AG08396 (cell line): ENCODE results near the gene NEIL3.

Experiments used
- DNase-seq: peaks from one replicate; pipeline ENCODE4 v3.0.0; 2012; ENCODE audit warnings: low spot score, mixed read lengths

The NEIL3 gene, protein sequence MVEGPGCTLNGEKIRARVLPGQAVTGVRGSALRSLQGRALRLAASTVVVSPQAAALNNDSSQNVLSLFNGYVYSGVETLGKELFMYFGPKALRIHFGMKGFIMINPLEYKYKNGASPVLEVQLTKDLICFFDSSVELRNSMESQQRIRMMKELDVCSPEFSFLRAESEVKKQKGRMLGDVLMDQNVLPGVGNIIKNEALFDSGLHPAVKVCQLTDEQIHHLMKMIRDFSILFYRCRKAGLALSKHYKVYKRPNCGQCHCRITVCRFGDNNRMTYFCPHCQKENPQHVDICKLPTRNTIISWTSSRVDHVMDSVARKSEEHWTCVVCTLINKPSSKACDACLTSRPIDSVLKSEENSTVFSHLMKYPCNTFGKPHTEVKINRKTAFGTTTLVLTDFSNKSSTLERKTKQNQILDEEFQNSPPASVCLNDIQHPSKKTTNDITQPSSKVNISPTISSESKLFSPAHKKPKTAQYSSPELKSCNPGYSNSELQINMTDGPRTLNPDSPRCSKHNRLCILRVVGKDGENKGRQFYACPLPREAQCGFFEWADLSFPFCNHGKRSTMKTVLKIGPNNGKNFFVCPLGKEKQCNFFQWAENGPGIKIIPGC

DNA sequence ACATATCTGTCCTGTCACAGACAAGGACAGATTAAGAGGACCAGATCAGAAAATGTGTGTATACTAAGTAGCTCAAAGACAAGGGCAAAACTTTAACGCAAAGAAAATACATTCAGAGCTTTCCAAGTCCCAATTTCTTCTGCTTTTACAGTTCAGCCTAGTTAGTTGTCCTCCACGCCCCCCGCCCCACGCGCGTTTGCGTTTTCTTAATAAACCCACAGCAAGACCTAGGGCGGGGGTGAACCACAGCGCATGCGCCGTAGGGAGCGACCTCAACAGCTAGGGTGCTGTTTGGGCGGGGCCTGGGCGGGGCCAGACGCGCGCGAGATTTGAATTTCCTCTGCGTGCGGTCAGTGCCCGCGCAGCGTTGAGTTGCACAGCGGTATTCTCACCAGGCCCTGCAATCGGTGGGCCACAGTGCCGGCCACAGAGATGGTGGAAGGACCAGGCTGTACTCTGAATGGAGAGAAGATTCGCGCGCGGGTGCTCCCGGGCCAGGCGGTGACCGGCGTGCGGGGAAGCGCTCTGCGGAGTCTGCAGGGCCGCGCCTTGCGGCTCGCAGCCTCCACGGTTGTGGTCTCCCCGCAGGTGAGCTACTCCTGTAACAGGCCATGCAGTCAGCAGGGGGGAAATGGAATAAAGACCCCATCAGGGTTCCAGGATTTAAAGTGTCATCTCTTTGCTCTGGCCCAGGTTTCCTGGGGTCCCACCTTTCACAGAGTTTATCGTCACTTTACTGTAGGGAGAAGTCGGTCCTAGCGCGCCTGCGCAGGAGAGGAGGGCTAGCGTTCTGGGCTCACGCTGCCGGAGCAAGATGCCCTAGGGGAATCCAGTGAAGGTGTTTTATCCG, at the start of gene NEIL3:
TSS of gene NEIL3 (plus strand) at position 353 of the 850 bp plus-strand sequence. CDS start at position 433, 80 bp downstream.
- DNase-seq, result peak; percentile 97

DNA sequence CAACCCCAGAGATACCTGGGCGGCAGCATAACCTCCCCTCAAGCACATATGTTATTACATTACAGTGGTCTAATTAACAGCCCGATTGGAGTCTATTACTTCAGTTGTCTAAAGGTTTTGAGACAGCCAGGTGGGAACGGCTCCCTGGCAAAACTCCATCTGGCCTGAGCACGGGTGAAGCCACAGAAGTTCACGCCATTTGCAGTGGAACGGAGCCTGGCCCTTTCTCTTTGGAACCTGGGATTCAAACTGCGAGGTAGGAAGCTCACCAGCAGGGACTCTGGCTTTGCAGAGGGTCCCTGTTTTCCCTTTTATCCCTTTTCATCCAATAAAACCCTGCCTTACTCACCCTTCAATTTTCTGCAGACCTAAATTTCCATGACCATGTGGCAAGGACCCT, 45.9 kb upstream of the NEIL3 start:
- no peak for DNase-seq

DNA sequence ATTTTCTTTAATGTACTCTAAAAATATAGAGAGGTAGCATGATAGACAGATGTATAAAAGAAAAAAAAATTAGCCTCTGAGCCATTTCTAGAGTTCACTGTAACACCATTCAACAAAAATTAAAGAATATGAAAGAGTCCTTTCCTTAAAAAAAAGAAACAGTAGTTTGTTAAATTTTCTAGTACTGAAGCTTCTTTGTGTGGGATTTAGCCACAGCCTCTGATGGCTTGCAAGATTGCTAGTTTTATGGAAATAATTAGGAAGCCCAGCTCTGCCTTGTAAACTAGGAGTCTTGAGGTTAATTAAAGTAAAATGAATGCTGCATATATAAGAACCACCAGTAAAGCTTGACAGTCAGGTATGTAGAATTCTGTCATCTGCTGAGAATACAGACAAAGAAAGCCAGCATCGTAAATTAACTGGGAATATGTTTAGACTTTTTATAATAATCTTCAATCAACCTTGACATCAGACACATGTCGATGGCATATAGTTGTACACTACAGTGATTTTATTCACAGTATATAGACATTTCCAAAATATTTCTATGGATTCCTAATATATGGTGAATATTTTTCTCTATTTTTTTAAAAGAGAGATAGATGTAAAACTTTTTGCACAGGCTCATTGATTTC, 44.8 kb upstream of the NEIL3 start:
- DNase-seq, result no peak

DNA sequence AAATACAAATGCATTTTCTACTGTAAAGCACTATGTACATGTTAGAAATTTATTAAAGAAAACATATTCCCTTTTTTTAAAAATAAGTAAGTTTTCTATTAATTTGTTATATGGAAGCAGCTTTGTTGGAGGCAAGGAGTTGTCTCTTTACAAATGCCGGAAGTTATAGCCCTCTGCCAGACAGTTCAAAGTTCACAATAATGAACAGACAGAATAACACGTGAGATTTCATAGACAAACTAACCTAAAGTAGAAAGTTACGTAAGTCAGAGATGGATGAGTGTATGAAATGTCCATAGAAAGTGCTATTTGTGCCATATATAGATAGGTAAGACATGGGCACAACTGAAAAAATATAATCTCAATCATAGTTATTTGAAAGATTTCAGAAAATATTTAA, 43.9 kb upstream of the NEIL3 start:
- no peak for DNase-seq

DNA sequence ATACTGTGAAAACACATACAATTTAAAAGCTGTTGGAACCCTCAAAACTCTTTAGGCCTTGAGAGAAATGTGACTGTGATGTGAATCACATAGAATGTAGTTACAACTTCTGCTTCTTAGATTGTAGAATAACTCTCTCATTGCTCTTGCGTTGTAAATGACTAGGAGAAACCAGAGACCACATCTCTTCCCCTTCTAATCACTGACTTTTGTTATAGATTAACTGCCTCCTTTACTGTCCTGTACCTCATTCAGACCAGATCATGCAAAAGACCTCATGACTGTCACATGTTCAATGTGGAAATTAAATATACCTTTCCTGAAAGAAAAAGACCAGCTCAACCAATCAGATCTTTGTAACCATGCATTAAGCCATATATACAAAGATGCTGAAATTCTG, 43.2 kb upstream of the NEIL3 start:
- DNase-seq, result no peak

DNA sequence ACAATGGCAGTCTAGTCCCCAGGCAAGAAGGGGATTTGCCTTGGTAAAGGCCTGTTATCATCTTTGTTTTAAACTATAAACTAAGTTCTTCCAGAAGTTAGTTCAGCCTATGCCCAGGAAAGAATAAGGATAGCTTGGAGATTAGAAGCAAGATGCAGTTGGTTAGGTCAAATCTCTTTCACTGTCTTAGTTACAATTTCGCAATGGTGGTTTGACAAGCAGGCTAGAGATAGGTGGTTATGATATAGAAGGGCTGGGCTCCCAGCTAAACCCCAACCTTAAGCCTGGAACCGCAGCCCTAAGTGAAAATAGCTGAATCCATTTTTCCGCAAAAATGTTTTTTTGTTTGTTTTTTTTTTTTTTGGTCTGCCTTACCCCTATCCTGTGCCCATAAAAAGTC, 41.8 kb upstream of the NEIL3 start:
- DNase-seq, result no peak

DNA sequence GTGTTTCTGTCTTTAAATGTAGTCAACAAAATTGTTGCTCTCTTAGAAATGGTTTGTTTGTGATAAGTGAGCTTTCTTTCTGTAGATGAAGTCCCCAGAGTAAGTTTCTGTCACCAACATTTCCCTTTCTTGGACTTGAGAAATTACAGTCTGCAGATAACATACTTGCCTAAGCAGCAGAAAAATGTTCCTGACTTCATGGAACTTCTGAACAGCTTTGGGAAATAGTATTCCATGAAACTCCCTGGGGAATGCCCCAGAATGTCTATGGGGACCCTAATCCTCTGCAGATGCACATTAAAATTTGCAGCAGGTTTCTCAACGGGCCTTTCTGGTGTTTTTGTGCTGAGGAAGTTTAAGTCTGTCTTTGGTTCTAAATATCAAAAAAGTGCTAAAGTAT, 38.6 kb upstream of the NEIL3 start:
- no peak for DNase-seq

DNA sequence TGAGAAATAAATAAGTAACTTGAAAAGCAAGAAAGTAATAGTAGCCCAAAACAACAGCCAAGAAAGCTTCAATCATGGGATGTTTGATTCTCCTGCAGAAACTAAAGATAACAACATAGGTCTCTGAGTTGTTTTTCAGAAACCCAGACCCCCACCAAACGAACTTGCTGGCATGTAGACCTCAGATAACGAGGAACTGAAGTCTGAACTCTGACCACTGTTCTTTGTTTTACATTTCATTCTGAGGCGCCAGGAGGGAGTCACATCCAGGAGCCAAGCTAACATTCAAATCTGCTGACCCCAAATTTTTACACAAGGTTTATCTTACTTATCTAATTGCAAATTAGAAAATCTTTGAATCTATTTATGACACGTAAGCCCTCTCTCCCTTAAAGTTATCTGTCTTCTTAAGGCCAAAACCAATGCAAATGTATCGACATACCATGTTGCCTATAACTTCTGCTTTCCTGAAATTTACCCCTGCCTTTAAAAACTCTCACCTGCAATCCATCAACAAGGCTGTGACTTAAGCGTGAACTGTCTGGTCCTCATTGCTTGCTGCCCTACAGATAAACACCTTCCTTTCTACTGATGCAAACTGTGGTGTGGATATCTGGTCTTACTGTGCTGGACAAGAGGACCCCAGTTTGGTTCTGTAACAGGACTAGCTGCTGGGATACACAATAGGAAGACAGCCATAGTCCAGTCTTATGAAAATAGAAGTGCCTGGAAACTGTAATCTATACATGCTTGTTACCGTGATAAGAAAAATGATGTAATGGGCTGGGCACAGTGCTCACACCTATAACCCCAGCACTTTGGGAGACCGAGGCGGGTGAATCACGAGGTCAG, 37.5 kb upstream of the NEIL3 start:
- DNase-seq, result no peak

DNA sequence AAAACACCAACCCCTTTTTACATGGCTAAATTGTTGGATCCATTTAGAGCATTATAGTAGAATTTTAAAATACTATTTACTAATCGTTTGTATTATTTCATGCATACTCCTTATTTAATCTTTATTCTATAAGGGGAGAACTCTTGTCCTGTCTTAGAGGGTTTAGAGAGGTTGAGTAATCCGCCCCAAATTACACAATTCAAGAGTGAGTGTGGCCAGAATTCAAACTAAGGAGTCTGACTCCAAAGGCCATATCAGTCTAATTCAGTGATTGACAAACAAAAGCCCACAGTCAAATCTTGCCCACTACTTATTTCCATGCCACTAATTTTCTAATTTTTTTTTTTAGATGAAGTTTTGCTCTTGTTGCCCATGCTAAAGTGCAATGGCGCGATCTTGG, 33.7 kb upstream of the NEIL3 start:
- DNase-seq, result no peak

DNA sequence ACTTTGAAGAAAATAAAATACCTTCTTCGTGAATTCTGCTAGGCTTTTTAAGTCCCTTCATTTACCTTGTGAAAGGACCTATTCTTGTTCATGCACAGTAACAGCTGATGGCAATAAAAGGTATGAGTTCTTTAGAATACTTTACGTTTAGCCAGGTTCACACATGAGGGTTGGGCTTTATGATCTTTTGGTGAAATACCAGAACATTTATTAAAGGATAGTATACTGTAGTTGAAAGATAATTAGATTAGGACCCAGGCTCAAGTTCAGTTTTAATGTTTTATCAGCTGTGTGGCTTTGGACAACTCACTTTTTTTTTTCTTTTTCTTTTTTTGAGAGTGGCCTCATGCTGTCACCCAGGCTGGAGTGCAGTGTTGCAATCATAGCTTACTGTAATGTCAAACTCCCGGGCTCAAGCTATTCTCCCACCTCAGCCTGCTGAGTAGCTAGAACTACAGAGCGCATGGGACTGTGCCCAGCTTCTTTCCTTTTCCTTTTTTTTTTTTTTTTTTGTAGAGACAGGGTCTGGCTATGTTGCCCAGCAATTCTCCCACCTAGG, 28.2 kb upstream of the NEIL3 start:
- no peak for DNase-seq

DNA sequence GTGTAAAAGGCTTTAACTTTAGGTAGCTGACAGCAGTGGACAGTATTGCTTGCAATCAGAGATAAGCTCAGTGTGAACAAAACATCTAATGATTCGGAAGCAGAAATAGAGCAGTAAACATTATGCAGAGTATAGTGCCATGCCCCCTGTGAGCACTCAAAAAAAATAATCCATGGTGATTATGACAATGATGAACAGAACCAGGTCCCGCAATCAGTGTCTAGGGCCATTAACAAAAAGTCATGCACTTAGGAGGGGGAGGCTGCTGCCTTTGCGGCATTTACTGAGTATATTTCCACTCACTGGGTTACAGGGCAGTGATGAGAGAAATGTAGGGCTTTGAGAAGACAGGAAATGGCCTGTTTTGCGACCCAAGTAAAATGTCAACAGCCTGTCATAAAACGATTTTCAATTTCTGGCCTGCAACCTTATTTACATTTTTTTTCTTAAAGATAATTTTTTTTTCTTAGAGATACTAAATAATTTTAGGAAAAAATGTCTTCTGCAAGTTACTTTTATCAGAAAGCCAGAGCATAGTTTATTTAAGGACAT, 27.3 kb upstream of the NEIL3 start:
- DNase-seq, result no peak

DNA sequence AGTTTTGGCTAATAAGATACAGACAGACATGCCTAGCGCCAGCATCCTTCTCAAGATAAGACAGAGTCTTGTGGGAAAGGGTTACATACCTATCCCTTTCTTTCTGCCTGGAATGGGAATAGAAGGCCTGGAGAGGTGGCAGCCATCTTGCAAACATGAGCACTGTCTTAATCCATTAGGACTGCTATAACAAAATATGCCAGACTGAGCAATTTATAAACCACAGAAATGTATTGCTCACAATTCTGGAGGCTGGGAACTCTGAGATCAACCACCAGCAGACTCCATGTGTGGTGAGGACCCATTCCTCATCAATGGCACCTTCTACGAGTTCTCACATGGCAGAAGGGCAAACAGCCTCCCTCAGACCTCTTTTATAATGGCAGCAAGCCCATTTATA, 26.5 kb upstream of the NEIL3 start:
- peak; percentile 17 for DNase-seq

DNA sequence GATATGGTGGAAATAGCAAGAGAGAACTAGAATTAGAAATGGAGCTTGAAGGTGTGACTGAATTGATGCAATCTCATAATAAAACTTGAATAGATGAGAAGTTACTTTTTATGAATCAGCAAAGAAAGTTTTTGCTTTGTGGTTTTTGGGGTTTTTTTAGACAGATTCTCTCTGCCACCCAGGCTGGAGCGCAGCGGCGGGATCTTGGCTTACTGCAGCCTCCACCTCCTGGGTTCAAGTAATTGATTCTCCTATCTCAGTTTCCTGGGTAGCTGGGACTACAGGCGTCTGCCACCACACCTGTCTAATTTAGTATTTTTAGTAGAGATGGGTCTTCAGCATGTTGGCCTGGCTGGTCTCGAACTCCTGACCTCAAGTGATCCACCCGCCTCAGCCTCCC, 23.7 kb upstream of the NEIL3 start:
- DNase-seq, result no peak

DNA sequence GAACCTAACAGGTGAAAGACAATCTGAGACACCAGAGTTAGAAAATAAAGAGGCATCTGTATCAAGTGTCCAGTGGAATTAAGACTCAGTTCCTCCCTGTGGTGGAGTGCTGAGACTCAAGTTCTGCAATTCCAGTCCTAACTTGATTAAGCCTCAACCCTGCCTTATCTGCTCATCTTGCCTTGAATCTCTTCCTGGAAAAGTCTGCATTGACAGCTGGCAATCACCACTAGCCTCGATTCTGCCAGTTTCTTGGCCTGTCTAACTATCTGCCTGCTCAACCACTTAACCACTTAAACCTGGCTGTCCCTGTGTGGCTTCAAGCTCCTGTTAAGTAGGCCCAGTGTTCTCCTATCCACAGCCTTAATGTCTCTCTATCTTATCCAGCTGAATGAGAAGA, 22.4 kb upstream of the NEIL3 start:
- DNase-seq, result no peak

DNA sequence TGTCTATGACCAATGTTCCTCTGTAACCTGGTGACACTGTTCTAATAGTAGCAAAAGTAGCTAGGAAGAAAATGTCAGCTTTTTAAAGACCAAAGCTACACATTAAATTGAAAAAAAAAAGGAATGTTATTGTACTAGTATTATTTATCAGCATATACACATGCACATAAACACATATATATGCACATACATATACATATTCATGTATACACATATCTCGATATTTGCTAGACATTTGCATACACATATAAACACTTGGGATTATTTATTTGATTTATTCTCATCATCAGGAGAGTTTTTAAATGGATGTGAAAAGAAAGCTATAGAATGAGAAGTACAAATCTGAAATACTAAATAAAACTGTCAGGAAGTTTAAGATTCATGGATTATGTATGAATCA, 21.3 kb upstream of the NEIL3 start:
- DNase-seq, result no peak

DNA sequence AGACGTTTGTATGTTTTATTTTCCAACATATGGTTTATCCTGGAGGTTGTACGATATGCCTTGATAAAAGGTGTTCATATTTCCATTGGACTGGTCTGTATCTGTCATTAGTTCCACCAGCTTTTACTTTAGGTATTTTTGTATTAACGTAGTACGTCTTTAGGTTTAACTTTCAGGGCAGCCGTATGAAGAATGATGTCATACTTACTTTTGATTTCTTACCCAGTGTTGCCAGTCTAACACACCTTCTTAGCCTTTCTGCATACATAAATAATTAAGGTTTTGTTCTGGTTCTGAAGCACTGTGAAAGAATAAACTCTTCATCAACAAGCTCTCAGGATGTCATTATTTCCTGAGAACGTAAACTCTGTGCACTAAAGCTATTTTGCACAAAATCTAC, 18.9 kb upstream of the NEIL3 start:
- no peak for DNase-seq

DNA sequence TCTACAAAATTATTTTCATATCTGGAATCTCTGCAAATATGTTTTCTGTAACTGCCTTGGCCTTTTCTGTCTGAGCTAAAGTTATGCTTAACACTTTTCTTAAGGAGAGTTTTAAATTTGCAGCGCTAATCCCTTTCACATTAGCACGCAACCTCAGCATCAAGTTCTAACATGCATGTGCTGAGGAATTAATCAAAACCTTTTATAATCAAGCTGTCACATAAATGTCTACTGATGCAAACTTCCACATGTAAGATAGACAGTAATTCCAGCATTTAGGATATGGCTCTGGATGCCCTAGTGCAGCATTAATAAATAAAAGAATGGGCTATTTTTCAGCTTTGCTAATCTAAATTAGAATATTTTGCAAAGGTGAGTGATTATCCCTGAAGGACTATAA, 17.5 kb upstream of the NEIL3 start:
- DNase-seq, result no peak

DNA sequence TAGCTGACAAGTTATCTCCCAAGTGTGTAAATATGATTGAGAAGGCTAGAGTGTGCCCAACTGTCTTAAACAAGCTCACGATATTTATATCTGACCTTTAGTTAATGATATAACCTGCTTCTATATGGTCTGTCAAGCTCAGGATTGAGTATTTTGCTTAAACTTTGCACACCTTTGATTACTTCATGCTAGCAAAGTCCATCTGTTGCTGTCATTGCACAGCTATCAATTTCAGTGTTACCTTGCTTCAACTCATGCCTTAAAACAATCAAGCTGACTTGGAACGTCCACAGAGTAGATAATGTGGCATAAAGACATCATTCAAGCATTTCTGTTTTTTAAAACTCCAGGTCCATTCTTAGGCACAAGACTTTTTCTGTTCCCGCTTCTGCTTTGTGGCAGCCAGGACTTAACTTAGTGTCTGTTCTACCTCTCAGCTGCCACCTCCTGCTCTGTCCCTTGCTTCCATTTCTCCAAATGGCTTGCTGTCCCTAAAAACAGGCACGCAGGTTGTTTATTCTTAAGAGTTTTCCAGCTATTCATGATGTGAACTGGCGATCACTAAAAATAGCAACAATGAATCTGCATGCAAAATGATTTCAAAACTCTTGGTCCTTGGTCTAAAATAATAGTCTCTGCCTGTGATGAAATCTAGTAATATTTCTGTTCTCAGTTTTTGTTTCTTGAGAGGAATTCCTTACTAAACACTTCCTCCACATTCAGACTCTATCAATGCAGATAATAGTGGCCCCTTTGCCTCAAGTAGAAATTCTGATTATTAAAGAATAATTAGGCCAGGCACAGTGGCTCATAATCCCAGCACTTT, 16.3 kb upstream of the NEIL3 start:
- no peak for DNase-seq

DNA sequence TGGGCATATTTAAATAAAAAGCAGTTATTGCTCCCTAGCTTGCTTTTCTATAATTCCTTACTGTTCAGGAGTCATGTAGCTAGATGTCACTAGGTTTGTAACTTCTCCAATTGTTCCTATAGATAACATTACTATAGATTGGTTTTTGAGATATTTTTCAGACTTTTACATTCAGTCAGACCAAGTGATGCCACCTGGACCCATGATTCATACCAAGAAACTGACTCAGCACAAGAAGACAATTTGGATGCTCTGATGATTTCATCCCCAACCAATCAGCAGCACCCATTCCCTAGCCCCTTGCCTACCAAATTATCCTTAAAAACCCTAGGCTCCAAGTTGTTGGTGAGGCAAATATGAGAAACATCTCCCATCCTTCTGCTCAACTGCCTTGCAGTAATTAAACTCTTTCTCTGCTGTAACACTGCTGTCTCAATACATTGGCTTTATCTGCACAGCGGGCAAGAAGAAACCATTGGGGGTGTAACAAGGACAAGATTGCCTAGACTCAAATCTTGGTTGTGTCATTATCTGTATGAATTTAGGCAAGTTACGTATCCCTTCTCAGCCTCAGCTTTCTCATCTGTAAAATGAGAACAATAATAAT, 11.8 kb upstream of the NEIL3 start:
- DNase-seq, result no peak
